ENCODE measurements around the gene ACR.

GRCh38 chr22:50703726-50704509 lies 34.1 kb upstream of the ACR start:
- no peak for TF ChIP-seq CTCF (IDR thresholded peaks at IDR 0.05)
- no peak for TF ChIP-seq POLR2A (IDR thresholded peaks at IDR 0.05)

Measured in Peyer's patch (tissue), 4 donors.